Spleen (tissue), 11 donors: ENCODE data around the gene SRGN. TPM values are rescaled to one million over a fixed set of nuclear protein-coding genes. Genes with fewer than 3 reads are reported as not detected.

Experiments
- DNase-seq: peaks from one replicate; pipeline ENCODE4 v3.0.0-alpha.2; 2020
- H3K27ac ChIP-seq, 8 donors: fragments of 200-600 bp; sonication (generic) in 7 of 8; 1 replicate in 4 of 8; 2 replicates in 4 of 8; pipeline versions ENCODE4 v1.5.0 to v1.8.0; 2016 to 2021; ENCODE audit warnings: inconsistent platforms in 4 of 8, mild to moderate bottlenecking in 4 of 8, moderate library complexity in 1 of 8
- H3K27me3 ChIP-seq, 7 donors: fragments of 200-600 bp; sonication (generic) in 6 of 7; replicated peaks in 1 of 7; 1 replicate in 4 of 7; 2 replicates in 3 of 7; pipeline versions ENCODE4 v1.5.0 to v1.8.0; 2016 to 2021; ENCODE audit warnings: inconsistent platforms in 3 of 7, mild to moderate bottlenecking in 1 of 7
- H3K36me3 ChIP-seq, 6 donors: fragments of 200-600 bp; sonication (generic) in 5 of 6; 1 replicate in 4 of 6; 2 replicates in 2 of 6; pipeline versions ENCODE4 v1.5.0 to v1.8.0; 2016 to 2021; ENCODE audit warnings: inconsistent platforms in 2 of 6
- H3K4me1 ChIP-seq, 6 donors: fragments of 200-600 bp; sonication (generic) in 5 of 6; 1 replicate in 3 of 6; 2 replicates in 3 of 6; pipeline versions ENCODE4 v1.5.0 to v1.8.0; 2016 to 2021; ENCODE audit warnings: inconsistent platforms in 3 of 6
- H3K4me3 ChIP-seq, 8 donors: fragments of 200-600 bp; sonication (generic) in 7 of 8; 1 replicate in 4 of 8; 2 replicates in 4 of 8; pipeline versions ENCODE4 v1.5.0 to v1.8.0; 2016 to 2021; ENCODE audit warnings: inconsistent platforms in 4 of 8, mild to moderate bottlenecking in 4 of 8, moderate library complexity in 2 of 8
- H3K9me3 ChIP-seq, 8 donors: fragments of 200-600 bp; sonication (generic) in 7 of 8; 1 replicate in 4 of 8; 2 replicates in 4 of 8; pipeline versions ENCODE4 v1.5.0 to v1.8.0; 2016 to 2021; ENCODE audit warnings: inconsistent platforms in 4 of 8
- CTCF ChIP-seq, 11 experiments: fragments of 200-600 bp in 7 of 11; fragments of 450-650 bp in 4 of 11; sonication (generic) in 4 of 11; IDR thresholded peaks in 8 of 11; conservative IDR thresholded peaks in 3 of 11; 1 replicate in 7 of 11; 2 replicates in 4 of 11; pipeline versions ENCODE4 v1.4.0 to v1.8.0; 2016 to 2021; ENCODE audit warnings: antibody characterized with exemption in 11 of 11, inconsistent platforms in 4 of 11, mild to moderate bottlenecking in 1 of 11
- POLR2A ChIP-seq, 3 donors: fragments of 450-650 bp; IDR thresholded peaks; one replicate each; pipeline ENCODE4 v1.5.1; 2017; ENCODE audit warnings: antibody characterized with exemption in 3 of 3, mild to moderate bottlenecking in 1 of 3
- POLR2AphosphoS5 ChIP-seq, 3 donors: sonication (generic); formaldehyde crosslinking; IDR thresholded peaks; one replicate each; pipeline ENCODE4 v1.5.1; 2017; ENCODE audit warnings: antibody characterized with exemption in 3 of 3
- WGBS, 5 donors: extraction: QIAGEN DNeasy Blood & Tissue Kit in 3 of 5; methylation state at CpG; one replicate each; pipeline versions ENCODE4 v1.1.5 to v1.1.7; 2013 to 2018; 5-methylcytosine and 5-hydroxymethylcytosine counted together
- intact Hi-C: fragments of 100-400 bp; cut with DNase I; formaldehyde crosslinking; loops from one replicate; pipeline ENCODE4 v1.15.0; 2023; ENCODE audit warnings: low total_unique reads
- polyA plus RNA-seq, 3 donors: library from polyadenylated mRNA; stranded (reverse); fragments of 200-250 nt; gene quantifications; one replicate each; pipeline ENCODE4 v1.2.1, GENCODE V29; 2013
- total RNA-seq, 7 donors: library from RNA; depleted of rRNA in 3 of 7; stranded (reverse); fragments of >200 nt in 3 of 7; fragmentation: NEBNext Ultra II Directional in 4 of 7; extraction: Animal tissue kit (Norgen Biotek cat#: 25700) in 4 of 7; gene quantifications; one replicate each; pipeline versions ENCODE4 v1.1.0 to v1.2.1, GENCODE V29; 2016 to 2021
- donor health status: healthy with polysubstance abuse.
- donor health status: DM: no; HTN: no; CAD: no; lungs with moderate emphysema.
- donor health status: DM: no; HTN: no; CAD: no.
- donor health status: Bipolar disorder and iron deficiency.
- donor health status: healthy.
- donor health status: DM: no; HTN: no; CAD: no.
- donor health status: DM: yes; HTN: yes; CAD: no.

SRGN gene
- total and polyA plus RNA-seq, 10 donors = 123 to 1,009 (median 505) TPM

- intact Hi-C loops = loop anchor here (5.0 kb wide), 1 partner anchor 83 kb away; no protein-coding TSS in a partner anchor
- Histone ChIP-seq H3K27ac (peak overlapping the region; percentile 62 to 98 (median 92)), H3K27me3 (no peaks in the 10 kb centered on the region), H3K4me1 (peaks cover 9 to 100% (median 68%) of the 10 kb centered on the region in 6 donors), H3K9me3 (no peaks in the 10 kb centered on the region), H3K36me3 (peaks cover 0 to 11% (median 0%) of the 10 kb centered on the region in 6 donors), H3K4me3 (peak overlapping the region; percentile 12 to 76 (median 46))
- peak in 1 of 11 experiments; percentile 10 for TF ChIP-seq CTCF (IDR thresholded peaks at IDR 0.05 in 8 of 11, conservative IDR thresholded peaks at IDR 0.05 in 3 of 11)
- TF ChIP-seq POLR2AphosphoS5 (IDR thresholded peaks at IDR 0.05) = peak in 2 of 3 donors; percentile 70 to 97
- peak; percentile 53 to 73 (median 66) for TF ChIP-seq POLR2A (IDR thresholded peaks at IDR 0.05)
- WGBS, 5 donors = 23 to 42% (median 30%) methylated on average over 16 of the region's 16 CpGs
- DNase-seq = peak; percentile 84
These were observed 2.0 kb downstream of the SRGN start for GRCh38 chr10:69089638-69090599.

DNA sequence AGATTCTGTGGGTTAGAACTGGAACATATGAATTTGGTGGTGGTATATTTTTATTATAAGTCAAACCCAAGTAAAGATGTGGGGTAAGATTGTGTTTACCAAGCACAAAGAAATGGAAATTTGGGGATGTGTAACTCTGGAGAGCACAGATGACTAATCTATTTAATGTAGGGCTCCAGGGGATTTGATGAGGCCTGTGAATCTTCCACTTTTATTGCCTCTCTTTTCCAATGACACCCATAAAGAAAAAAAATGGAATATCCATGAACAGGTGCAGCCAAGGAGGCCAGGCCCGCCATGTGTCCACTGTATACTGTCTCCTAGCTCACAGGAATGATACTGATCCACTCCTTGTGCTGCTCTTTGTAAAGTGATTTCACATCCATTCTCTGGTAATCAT is 2.8 kb downstream of the SRGN start:
- Histone ChIP-seq H3K4me3 (peak overlapping the region in 7 of 8 donors; percentile 22 to 76 (median 47)), H3K9me3 (no peaks in the 10 kb centered on the region), H3K36me3 (peaks cover 0 to 17% (median 0%) of the 10 kb centered on the region in 6 donors), H3K27me3 (no peaks in the 10 kb centered on the region), H3K4me1 (peaks cover 9 to 100% (median 68%) of the 10 kb centered on the region in 6 donors), H3K27ac (peak overlapping the region; percentile 62 to 98 (median 92))
- no peak for DNase-seq
- 54 to 90% (median 63%) methylated on average over 1 of the region's 1 CpG for WGBS, 5 donors
- TF ChIP-seq CTCF (IDR thresholded peaks at IDR 0.05 in 8 of 11, conservative IDR thresholded peaks at IDR 0.05 in 3 of 11) = no peak
- TF ChIP-seq POLR2A (IDR thresholded peaks at IDR 0.05) = no peak
- TF ChIP-seq POLR2AphosphoS5 (IDR thresholded peaks at IDR 0.05) = no peak
- intact Hi-C loops = loop anchor here (5.0 kb wide), 1 partner anchor 83 kb away; no protein-coding TSS in a partner anchor

DNA sequence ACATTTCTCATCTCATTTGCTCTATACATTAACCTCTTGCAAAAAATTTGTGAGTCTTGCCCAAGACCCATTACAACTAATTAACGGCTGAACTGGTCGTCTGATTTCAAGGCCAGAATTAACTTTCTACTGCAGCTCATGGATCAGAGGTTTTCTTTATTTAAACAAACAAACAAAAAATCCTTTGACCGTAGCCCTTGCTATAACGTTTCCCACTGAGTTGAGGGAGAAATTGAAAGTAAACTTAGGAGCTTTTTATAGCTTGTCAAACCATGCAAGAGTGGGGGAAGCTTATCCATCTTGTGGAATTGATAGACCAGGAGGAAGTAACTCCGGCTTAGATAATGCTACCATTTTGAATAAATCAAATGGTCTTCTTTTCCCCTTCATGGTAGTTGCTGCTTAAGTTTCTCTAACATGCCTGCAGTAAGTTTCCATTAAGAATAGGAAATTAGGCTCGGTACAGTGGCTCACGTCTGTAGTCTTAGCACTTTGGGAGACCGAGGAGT is 3.3 kb downstream of the SRGN start:
- Histone ChIP-seq H3K36me3 (peaks cover 0 to 22% (median 0%) of the 10 kb centered on the region in 6 donors), H3K4me1 (peaks cover 9 to 100% (median 69%) of the 10 kb centered on the region in 6 donors), H3K4me3 (peak overlapping the region in 7 of 8 donors; percentile 22 to 76 (median 47)), H3K27ac (peak overlapping the region; percentile 62 to 98 (median 92)), H3K27me3 (no peaks in the 10 kb centered on the region), H3K9me3 (no peaks in the 10 kb centered on the region)
- intact Hi-C loops = loop anchor here (5.0 kb wide), 1 partner anchor 84 kb away; no protein-coding TSS in a partner anchor
- 25 to 41% (median 30%) methylated on average over 8 of the region's 8 CpGs for WGBS, 5 donors
- no peak for DNase-seq
- TF ChIP-seq POLR2A (IDR thresholded peaks at IDR 0.05) (no peak), POLR2AphosphoS5 (IDR thresholded peaks at IDR 0.05) (peak in 1 of 3 donors; percentile 29), CTCF (IDR thresholded peaks at IDR 0.05 in 8 of 11, conservative IDR thresholded peaks at IDR 0.05 in 3 of 11) (no peak)
